Amniotic epithelial cell (primary cell): ENCODE measurements around the gene CD47.

ENCODE experiments used
- DNase-seq: peaks from one replicate; pipeline ENCODE4 v3.0.0-alpha.2; 2010; ENCODE audit warnings: low read depth

Gene CD47

GRCh38 chr3:108117241-108117775 lies 26.5 kb upstream of the CD47 start:
- peak; percentile 20 for DNase-seq

- peak; percentile 15 for DNase-seq
Measured at GRCh38 chr3:108114423-108115065, 23.7 kb upstream of the CD47 start.

- DNase-seq, result no peak
Measured at GRCh38 chr3:108113975-108114374, 23.1 kb upstream of the CD47 start.

- DNase-seq, result no peak
Measured at GRCh38 chr3:108110934-108111333, 20.1 kb upstream of the CD47 start.

GRCh38 chr3:108108416-108108815 lies 17.6 kb upstream of the CD47 start:
- DNase-seq, result no peak

GRCh38 chr3:108106449-108106848 lies 15.6 kb upstream of the CD47 start:
- no peak for DNase-seq

GRCh38 chr3:108106031-108106430 lies 15.2 kb upstream of the CD47 start:
- no peak for DNase-seq

GRCh38 chr3:108103886-108104797 lies 13.3 kb upstream of the CD47 start:
- DNase-seq, result peak; percentile 8

GRCh38 chr3:108103040-108103751 lies 12.4 kb upstream of the CD47 start:
- DNase-seq, result no peak

- no peak for DNase-seq
Measured at GRCh38 chr3:108102420-108103039, 11.7 kb upstream of the CD47 start.

GRCh38 chr3:108100906-108101660 lies 10.3 kb upstream of the CD47 start:
- no peak for DNase-seq

GRCh38 chr3:108099679-108100428 lies 9.0 kb upstream of the CD47 start:
- peak; percentile 69 for DNase-seq

- DNase-seq, result peak; percentile 70
Measured at GRCh38 chr3:108099244-108099643, 8.4 kb upstream of the CD47 start.

GRCh38 chr3:108098003-108098370 lies 7.2 kb upstream of the CD47 start:
- no peak for DNase-seq

- DNase-seq, result no peak
Measured at GRCh38 chr3:108097322-108098002, 6.6 kb upstream of the CD47 start.

- DNase-seq, result no peak
Measured at GRCh38 chr3:108096532-108097321, 5.9 kb upstream of the CD47 start.

- DNase-seq, result no peak
Measured at GRCh38 chr3:108093616-108094015, 2.8 kb upstream of the CD47 start.

GRCh38 chr3:108093021-108093420 lies 2.2 kb upstream of the CD47 start:
- no peak for DNase-seq

GRCh38 chr3:108092501-108092900 lies 1.7 kb upstream of the CD47 start:
- DNase-seq, result no peak
